Activated CD4-positive, alpha-beta T cell treated with anti-CD3 and anti-CD28 coated beads, Interleukin-2, Interleukin-6, amounts not matched to agents 100 ng/mL and 50 ng/mL, durations not matched to agents 16 hours and 8 hours (primary cell): ENCODE data around the gene NPW.
"Not testable (repeated sequence)": the region's sequence is repeated elsewhere in the genome, so short reads cannot be mapped to it uniquely, and the experiment has no call there.

Experiments used
- DNase-seq: peaks from one replicate; pipeline ENCODE4 v3.0.0-alpha.2; 2020

The NPW gene

GRCh38 chr16:2002406-2003230 lies 17.0 kb upstream of the NPW start:
- DNase-seq: no peak

GRCh38 chr16:2003231-2003826 lies 16.3 kb upstream of the NPW start:
- no peak for DNase-seq

GRCh38 chr16:2003827-2004641 lies 15.6 kb upstream of the NPW start:
- DNase-seq: peak; percentile 94

DNA sequence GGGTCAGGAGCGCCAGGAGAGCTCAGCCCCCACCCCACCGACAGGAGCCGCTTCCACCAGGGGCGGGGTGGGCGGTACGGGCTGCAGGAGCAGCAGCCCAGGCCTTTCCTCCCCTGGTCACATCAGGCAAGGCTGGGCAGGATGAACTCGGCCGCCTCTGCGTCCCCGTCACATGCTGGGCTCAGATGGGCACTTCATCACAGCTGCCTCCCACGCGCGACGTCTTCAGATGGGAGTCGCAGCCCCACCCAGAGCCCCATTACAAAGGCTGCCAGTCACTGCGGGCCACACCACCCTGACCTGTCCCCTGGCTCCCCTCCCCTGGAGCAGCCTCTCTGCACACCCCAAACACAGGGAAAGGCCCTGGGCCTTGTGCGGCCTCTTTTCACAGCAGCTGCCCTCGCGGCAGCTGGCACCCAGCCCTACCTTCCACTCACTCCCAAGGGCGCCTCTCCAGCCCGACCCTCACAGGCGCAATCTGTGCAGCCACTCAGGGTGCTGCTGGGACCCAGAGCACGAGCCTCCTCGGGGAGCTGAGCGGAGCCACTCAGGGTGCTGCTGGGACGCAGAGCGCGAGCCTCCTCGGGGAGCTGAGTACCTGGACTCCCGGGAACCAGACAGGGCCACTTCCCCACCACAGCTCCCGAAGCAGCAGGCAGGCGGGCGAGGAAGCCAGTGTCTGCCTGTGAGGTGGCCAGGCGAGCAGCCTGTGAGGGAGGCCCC lies 14.6 kb upstream of the NPW start:
- no peak for DNase-seq

GRCh38 chr16:2005646-2006045 lies 13.9 kb upstream of the NPW start:
- no peak for DNase-seq

DNA sequence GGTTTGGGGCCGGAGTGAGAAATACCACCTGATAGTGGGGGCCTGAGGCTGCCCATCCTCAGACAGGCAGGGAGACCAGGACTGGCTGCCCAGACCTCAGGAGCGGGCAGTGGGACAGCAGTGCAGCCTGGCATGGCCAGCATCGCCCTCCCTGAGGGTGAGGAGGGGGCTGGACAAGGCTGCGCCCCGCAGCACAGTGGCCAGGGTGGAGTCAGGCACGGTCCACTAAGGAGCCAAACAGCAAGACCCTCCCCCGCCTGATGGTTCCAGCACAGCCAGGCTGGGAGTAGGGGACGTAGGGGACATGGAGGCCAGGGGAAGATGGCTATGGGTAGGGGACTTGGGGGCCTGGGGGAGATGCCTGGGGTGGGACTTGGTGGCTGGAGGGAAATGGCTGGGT lies 13.3 kb upstream of the NPW start:
- DNase-seq: no peak

GRCh38 chr16:2007081-2007836 lies 12.3 kb upstream of the NPW start:
- no peak for DNase-seq

DNA sequence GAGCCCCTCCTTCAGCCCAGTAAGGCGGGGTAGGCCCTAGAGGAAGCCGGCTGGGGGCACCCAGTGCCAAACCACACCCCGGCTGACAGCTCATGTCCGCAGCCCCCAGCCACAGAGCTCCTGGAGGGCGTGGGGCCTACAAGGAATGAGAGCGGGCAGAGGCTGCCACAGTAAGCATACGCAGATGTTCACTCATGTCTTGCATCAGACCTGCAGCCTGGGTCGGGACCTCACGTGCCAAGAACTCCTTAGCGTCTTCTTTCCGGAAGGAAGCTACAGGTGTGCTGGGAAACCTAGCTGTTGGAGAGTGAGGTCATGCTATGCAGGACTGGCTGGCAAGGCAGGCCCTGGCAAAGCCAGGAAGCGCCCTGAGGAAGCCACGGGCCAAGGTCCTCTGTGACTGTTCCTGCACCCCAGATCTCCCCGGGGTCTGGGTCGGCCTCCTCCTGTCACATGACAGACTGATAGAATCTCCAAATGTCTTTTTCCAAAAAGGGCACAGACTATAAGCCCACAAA lies 11.5 kb upstream of the NPW start:
- peak; percentile 60 for DNase-seq

- peak; percentile 52 for DNase-seq
These were observed 10.9 kb upstream of the NPW start for GRCh38 chr16:2008631-2009163.

- peak; percentile 36 for DNase-seq
These were observed 10.3 kb upstream of the NPW start for GRCh38 chr16:2009164-2009711.

DNA sequence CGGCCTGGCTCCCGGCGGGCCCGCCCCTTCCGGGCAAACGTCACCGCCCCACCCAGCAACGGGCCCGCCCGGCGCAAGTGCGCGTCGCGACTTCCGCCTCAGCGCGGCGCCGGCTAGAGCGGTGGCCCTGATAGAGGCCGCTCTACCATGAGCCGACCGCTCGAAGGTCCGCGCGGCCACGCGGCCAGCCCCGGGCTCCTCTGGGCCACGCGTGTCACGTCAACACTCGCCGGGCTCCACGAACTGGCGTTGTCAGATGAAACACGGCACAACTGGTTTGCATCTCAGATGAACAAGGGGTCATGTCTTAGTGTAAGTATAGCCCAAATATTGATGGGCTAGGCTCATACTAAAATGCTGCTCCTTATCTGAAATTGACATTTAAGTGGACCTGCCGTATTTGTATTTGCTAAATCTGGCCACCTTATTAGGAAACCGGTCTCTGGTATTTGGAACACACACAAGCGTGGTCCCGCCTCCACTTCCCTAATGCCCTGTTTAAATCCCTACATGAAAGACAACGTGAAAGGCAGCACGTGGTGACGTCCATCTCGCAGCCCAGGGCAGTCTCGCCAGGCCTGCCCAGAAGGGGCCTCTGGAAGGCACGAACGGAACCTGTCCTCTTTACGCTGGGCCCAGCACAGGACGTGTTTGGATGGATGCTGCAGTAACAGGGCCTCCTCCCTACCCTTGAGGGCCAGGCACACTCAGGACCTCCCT lies 9.6 kb upstream of the NPW start, which contains the start of gene ZNF598:
Gene ZNF598 (minus strand): TSS at position 31 of the 720 bp plus-strand sequence.
- peak; percentile 88 for DNase-seq

DNA sequence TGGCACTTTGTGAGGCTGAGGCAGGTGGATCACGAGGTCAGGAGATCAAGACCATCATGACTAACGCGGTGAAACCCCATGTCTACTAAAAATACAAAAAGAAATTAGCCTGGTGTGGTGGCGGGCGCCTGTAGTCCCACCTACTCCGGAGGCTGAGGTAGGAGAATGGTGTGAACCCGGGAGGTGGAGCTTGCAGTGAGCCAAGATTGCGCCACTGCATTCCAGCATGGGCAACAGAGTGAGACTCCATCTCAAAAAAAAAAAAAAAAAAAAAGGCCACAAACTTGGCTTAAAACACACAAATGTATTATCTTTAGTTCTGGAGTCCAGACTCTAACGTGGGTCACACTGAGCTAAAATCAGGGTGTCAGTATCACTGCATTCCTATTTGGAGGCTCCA lies 7.9 kb upstream of the NPW start:
- not testable (repeated sequence) for DNase-seq

- no peak for DNase-seq
These were observed 6.1 kb upstream of the NPW start for GRCh38 chr16:2013527-2013926.

GRCh38 chr16:2015117-2015946 lies 4.3 kb upstream of the NPW start:
- DNase-seq: no peak

DNA sequence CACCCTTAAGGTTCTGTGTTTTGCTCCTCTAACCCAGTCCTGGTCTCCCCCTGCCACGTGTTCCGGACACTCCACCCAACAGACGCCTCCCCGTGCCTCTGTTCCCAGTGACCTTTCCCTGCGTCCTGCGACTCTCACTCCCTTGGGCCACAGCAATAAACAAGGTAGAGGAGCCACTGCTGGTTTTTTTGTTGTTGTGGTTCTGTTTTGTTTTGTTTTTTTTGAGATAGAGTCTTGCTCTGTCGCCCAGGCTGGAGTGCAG lies 3.7 kb upstream of the NPW start:
- no peak for DNase-seq

GRCh38 chr16:2016407-2016922 lies 3.1 kb upstream of the NPW start:
- DNase-seq: no peak

DNA sequence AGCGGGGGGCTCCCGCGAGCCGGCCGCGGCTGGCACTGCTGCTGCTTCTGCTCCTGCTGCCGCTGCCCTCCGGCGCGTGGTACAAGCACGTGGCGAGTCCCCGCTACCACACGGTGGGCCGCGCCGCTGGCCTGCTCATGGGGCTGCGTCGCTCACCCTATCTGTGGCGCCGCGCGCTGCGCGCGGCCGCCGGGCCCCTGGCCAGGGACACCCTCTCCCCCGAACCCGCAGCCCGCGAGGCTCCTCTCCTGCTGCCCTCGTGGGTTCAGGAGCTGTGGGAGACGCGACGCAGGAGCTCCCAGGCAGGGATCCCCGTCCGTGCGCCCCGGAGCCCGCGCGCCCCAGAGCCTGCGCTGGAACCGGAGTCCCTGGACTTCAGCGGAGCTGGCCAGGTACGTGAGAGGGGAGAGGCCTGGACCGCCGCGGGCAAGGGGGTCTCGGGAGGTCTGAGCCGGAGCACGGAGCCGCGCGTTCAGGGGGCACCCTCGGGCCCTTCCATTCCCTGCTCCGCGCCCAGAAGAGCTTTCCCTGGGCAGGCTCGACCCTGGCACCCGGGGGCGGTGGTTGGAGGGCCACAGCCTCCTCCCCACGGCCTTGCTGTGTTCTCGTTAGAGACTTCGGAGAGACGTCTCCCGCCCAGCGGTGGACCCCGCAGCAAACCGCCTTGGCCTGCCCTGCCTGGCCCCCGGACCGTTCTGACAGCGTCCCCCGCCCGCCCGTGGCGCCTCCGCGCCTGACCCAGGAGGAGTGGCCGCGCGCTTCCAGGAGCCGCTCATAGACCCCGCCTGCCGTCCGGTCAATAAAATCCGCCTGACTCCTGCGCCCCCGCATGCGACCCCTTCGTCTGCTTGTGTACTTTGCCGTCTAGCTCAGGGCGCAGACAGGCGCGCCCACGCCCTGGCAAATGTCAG lies 591 bp downstream of the NPW start:
- DNase-seq: no peak

DNA sequence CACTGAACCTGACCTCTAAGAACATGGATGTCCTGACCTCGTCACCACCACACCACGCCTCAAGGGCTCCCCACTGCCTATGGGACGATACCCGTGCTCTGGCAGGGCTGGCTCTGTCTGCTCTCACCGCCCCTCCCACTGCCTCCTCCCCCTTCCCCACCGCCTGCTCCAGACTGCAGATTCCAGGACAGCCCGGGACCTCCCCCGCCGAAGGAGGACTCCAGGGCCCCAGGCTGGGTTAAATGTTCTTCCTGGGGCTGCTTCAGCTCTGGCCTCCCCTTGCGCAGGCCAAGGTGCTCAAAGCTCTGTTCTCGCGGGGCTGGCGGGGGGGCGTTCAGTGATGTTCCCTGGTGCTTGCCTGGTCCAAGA lies 3.1 kb downstream of the NPW start:
- peak; percentile 30 for DNase-seq
